Upper lobe of left lung (tissue), 6 donors: ENCODE data around the gene SYNPR. TPM values are rescaled to one million over a fixed set of nuclear protein-coding genes. Genes with fewer than 3 reads are reported as not detected.
"Not testable (repeated sequence)": the region's sequence is repeated elsewhere in the genome, so short reads cannot be mapped to it uniquely, and the experiment has no call there.

Experiments used
- ATAC-seq, 2 donors: fragments of 200-7000 bp; cut with Tn5 transposase; one replicate each; pipeline ENCODE4 v1.9.1; 2022; ENCODE audit warnings: mild to moderate bottlenecking in 2 of 2, moderate library complexity in 2 of 2; ENCODE audit not compliant: low FRiP score in 2 of 2
- DNase-seq, 2 donors: peaks; one replicate each; pipeline ENCODE4 v3.0.0-alpha.2; 2019 to 2020
- H3K27ac ChIP-seq, 4 donors: fragments of 200-600 bp; sonication (generic); one replicate each; pipeline ENCODE4 v1.5.1; 2016 to 2019
- H3K27me3 ChIP-seq, 4 donors: fragments of 200-600 bp; sonication (generic); one replicate each; pipeline ENCODE4 v1.5.1; 2017 to 2019
- H3K36me3 ChIP-seq, 4 donors: fragments of 200-600 bp; sonication (generic); one replicate each; pipeline ENCODE4 v1.5.1; 2016 to 2019
- H3K4me1 ChIP-seq, 4 donors: fragments of 200-600 bp; sonication (generic); one replicate each; pipeline ENCODE4 v1.5.1; 2018 to 2019
- H3K4me3 ChIP-seq, 4 donors: fragments of 200-600 bp; sonication (generic); one replicate each; pipeline ENCODE4 v1.5.1; 2017 to 2019; ENCODE audit warnings: mild to moderate bottlenecking in 2 of 4, moderate library complexity in 1 of 4
- H3K9me3 ChIP-seq, 4 donors: fragments of 200-600 bp; sonication (generic); one replicate each; pipeline ENCODE4 v1.5.1; 2018 to 2019
- EP300 ChIP-seq, 4 donors: sonication (generic); formaldehyde crosslinking; IDR thresholded peaks; one replicate each; pipeline ENCODE4 v1.5.1; 2017; ENCODE audit warnings: antibody characterized with exemption in 4 of 4, control low read depth in 2 of 4
- POLR2A ChIP-seq, 4 donors: fragments of 450-650 bp; IDR thresholded peaks; one replicate each; pipeline ENCODE4 v1.5.1; 2016 to 2017; ENCODE audit warnings: antibody characterized with exemption in 4 of 4, mild to moderate bottlenecking in 2 of 4
- POLR2AphosphoS5 ChIP-seq, 2 donors: sonication (generic); formaldehyde crosslinking; IDR thresholded peaks; one replicate each; pipeline ENCODE4 v1.5.1; 2017; ENCODE audit warnings: antibody characterized with exemption in 2 of 2
- WGBS, 2 donors: methylation state at CpG; one replicate each; pipeline ENCODE4 v1.1.5; 2017 to 2018; 5-methylcytosine and 5-hydroxymethylcytosine counted together
- total RNA-seq, 6 donors: library from RNA; depleted of rRNA in 4 of 6; stranded (reverse); fragments of >200 nt in 4 of 6; gene quantifications; one replicate each; pipeline versions ENCODE4 v1.1.0 to v1.2.1, GENCODE V29; 2016 to 2021
- TF ChIP-seq, protein P1 (sequence below), 6 experiments: fragments of 450-650 bp in 4 of 6; fragments of 200-600 bp in 2 of 6; sonication (generic) in 2 of 6; IDR thresholded peaks; one replicate each; pipeline ENCODE4 v1.5.1; 2016 to 2019; ENCODE audit warnings: antibody characterized with exemption in 6 of 6
- donor health status: DM: no; HTN: no; CAD: no; lungs with moderate emphysema.
- donor health status: DM: no; HTN: yes; CAD: no; lungs with severe emphysema.

The SYNPR gene
- total RNA-seq, 6 donors from 2014 or later: not detected

GRCh38 chr3:63248015-63248414 lies 30.1 kb upstream of the SYNPR start:
- no peaks in the 10 kb centered on the region for H3K36me3 ChIP-seq
- no peak for ATAC-seq
- TF ChIP-seq, protein P1, sequence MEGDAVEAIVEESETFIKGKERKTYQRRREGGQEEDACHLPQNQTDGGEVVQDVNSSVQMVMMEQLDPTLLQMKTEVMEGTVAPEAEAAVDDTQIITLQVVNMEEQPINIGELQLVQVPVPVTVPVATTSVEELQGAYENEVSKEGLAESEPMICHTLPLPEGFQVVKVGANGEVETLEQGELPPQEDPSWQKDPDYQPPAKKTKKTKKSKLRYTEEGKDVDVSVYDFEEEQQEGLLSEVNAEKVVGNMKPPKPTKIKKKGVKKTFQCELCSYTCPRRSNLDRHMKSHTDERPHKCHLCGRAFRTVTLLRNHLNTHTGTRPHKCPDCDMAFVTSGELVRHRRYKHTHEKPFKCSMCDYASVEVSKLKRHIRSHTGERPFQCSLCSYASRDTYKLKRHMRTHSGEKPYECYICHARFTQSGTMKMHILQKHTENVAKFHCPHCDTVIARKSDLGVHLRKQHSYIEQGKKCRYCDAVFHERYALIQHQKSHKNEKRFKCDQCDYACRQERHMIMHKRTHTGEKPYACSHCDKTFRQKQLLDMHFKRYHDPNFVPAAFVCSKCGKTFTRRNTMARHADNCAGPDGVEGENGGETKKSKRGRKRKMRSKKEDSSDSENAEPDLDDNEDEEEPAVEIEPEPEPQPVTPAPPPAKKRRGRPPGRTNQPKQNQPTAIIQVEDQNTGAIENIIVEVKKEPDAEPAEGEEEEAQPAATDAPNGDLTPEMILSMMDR (IDR thresholded peaks at IDR 0.05): no peak
- no peak for TF ChIP-seq EP300 (IDR thresholded peaks at IDR 0.05)
- no peak for TF ChIP-seq POLR2AphosphoS5 (IDR thresholded peaks at IDR 0.05)
- no peak for TF ChIP-seq POLR2A (IDR thresholded peaks at IDR 0.05)
- 70 to 91% methylated on average over 2 of the region's 2 CpGs for WGBS, 2 donors
- no peaks in the 10 kb centered on the region for H3K27me3 ChIP-seq
- H3K4me3 ChIP-seq: no peak overlapping the region
- no peak for DNase-seq
- H3K4me1 ChIP-seq: no peaks in the 10 kb centered on the region
- H3K9me3 ChIP-seq: no peaks in the 10 kb centered on the region
- no peak overlapping the region for H3K27ac ChIP-seq

DNA sequence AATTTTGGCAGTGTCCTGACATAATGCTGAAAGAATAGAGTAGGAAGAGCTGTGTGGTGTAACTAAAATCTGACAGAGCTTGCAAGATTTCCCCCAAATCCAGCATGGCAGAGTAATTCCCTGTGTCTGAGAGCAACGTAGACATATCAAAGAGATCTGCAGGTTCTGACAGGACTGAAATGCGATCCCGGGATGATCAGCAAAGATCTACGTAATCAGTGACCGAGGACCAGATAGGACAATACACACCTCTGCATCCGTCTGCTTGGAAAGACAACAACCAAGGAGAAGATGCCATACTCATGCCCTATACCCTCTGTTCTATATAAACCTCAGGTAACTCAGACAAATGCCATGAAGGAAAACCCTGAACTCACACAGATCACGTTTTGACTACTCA lies 26.6 kb upstream of the SYNPR start:
- Histone ChIP-seq H3K27ac (no peak overlapping the region), H3K4me3 (no peak overlapping the region), H3K4me1 (no peaks in the 10 kb centered on the region), H3K36me3 (no peaks in the 10 kb centered on the region), H3K27me3 (no peaks in the 10 kb centered on the region), H3K9me3 (no peaks in the 10 kb centered on the region)
- ATAC-seq: no peak
- WGBS, 2 donors: 52 to 56% methylated on average over 7 of the region's 7 CpGs
- TF ChIP-seq POLR2AphosphoS5 (IDR thresholded peaks at IDR 0.05): no peak
- DNase-seq: no peak

DNA sequence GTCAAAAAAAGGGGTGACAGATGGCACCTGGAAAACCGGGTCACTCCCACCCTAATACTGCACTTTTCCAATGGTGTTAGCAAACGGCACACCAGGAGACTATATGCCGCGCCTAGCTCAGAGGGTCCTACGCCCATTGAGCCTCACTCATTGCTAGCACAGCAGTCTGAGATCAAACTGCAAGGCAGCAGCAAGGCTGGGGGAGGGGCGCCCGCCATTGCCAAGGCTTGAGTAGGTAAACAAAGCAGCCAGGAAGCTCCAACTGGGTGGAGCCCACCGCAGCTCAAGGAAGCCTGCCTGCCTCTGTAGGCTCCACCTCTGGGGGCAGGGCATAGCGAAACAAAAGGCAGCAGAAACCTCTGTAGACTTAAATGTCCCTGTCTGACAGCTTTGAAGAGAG lies 22.3 kb upstream of the SYNPR start:
- H3K36me3 ChIP-seq, H3K27me3 ChIP-seq, H3K4me3 ChIP-seq, ATAC-seq, H3K9me3 ChIP-seq, H3K27ac ChIP-seq, H3K4me1 ChIP-seq: not testable (repeated sequence)
- peak in 1 of 2 donors; percentile 20 for DNase-seq
- 74 to 93% methylated on average over 2 to 9 of the region's 9 CpGs for WGBS, 2 donors

- no peaks in the 10 kb centered on the region for H3K9me3 ChIP-seq
- WGBS, 2 donors: 64 to 74% methylated on average over 12 of the region's 12 CpGs
- no peak overlapping the region for H3K27ac ChIP-seq
- no peak for ATAC-seq
- no peak for TF ChIP-seq POLR2A (IDR thresholded peaks at IDR 0.05)
- TF ChIP-seq, protein P1 (IDR thresholded peaks at IDR 0.05): no peak
- no peak for TF ChIP-seq POLR2AphosphoS5 (IDR thresholded peaks at IDR 0.05)
- TF ChIP-seq EP300 (IDR thresholded peaks at IDR 0.05): no peak
- DNase-seq: no peak
- no peaks in the 10 kb centered on the region for H3K27me3 ChIP-seq
- H3K4me1 ChIP-seq: no peaks in the 10 kb centered on the region
- H3K36me3 ChIP-seq: no peaks in the 10 kb centered on the region
- no peak overlapping the region for H3K4me3 ChIP-seq
Measured at GRCh38 chr3:63264716-63265115, 13.4 kb upstream of the SYNPR start.

DNA sequence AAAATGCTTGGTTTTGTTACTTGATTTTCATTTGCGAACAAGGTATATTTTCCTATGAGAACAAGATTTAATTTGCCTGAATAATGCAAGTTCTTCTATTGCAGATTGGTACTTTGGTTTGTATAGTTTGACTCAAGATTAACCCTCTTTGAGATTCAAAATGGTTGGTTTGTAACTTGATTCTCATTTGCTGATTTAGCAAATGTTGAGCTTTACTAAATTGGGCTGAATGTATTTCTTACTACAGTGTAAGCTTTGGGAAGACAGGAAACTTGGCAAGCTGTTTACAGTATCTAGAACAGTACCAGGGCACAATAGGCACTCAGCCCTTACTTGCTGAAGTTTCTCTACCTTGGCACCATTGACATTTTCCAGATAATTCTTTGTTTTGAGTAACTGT lies 3.7 kb upstream of the SYNPR start:
- H3K27ac ChIP-seq: no peak overlapping the region
- H3K4me1 ChIP-seq: peaks cover 0 to 8% (median 2%) of the 10 kb centered on the region in 4 donors
- TF ChIP-seq, protein P1 (IDR thresholded peaks at IDR 0.05): no peak
- TF ChIP-seq POLR2AphosphoS5 (IDR thresholded peaks at IDR 0.05): no peak
- TF ChIP-seq POLR2A (IDR thresholded peaks at IDR 0.05): no peak
- no peak for TF ChIP-seq EP300 (IDR thresholded peaks at IDR 0.05)
- H3K4me3 ChIP-seq: no peak overlapping the region
- H3K9me3 ChIP-seq: no peaks in the 10 kb centered on the region
- ATAC-seq (no peak), DNase-seq (no peak)
- no peaks in the 10 kb centered on the region for H3K36me3 ChIP-seq
- peaks cover 0 to 14% (median 5%) of the 10 kb centered on the region in 4 donors for H3K27me3 ChIP-seq
- 96 to 97% methylated on average over 1 of the region's 1 CpG for WGBS, 2 donors

DNA sequence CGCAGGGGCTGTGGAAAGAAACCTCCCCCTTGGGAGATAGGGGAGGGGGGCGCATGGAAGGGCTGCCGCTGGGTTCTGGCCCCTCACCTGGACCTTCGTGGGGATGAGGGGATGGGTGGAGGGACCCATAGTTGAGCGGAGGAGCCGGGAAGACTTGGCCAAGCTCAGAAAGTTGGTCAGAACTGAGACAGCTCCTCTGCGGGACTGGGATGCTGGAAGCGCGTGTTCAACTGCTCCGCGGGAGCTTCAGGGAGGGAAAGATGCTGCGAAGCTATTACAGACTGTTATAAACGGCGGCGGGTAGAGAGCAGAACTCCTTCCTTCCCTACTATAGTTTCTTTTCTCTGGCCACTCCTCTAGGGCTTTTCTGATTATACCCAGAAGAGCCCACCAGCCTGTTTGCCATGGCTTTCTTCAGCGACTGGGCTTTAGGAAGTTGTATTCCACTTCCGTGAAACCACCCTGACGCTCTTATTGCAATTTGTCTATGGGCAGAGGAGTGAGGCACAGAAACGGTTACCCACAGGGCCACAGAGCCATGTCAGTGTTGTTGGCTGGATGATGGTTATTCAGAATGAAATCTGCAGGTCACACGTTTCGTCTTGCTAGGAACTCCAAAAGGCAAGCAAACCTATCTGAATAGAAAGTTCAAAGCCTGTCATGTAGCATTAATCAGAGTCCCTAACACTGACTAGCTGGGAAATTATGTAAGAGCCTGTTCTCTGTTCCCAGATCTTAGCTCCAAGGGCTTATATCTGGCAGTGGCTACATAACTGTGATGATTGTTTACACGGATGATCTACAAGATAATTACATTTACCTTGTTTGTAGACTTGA lies 1.1 kb downstream of the SYNPR start:
- peak in 1 of 2 donors; percentile 17 for DNase-seq
- ATAC-seq: peak; percentile 10 to 55
- Histone ChIP-seq H3K4me3 (no peak overlapping the region), H3K9me3 (no peaks in the 10 kb centered on the region), H3K4me1 (peaks cover 0 to 8% (median 2%) of the 10 kb centered on the region in 4 donors), H3K27me3 (peaks cover 0 to 14% (median 5%) of the 10 kb centered on the region in 4 donors), H3K36me3 (no peaks in the 10 kb centered on the region), H3K27ac (no peak overlapping the region)
- 9% methylated on average over 22 of the region's 22 CpGs for WGBS, 2 donors
- TF ChIP-seq, protein P1 (IDR thresholded peaks at IDR 0.05): no peak
- TF ChIP-seq EP300 (IDR thresholded peaks at IDR 0.05) (no peak), POLR2A (IDR thresholded peaks at IDR 0.05) (no peak), POLR2AphosphoS5 (IDR thresholded peaks at IDR 0.05) (no peak)
